Psoas muscle (tissue), 8 donors: ENCODE data around the gene ADGRD1. TPM values are rescaled to one million over a fixed set of nuclear protein-coding genes. Genes with fewer than 3 reads are reported as not detected.

ENCODE experiments used
- ATAC-seq, 4 donors: fragments of 200-7000 bp; cut with Tn5 transposase; one replicate each; pipeline ENCODE4 v1.9.1; 2020; ENCODE audit warnings: moderate library complexity in 3 of 4, mild to moderate bottlenecking in 2 of 4
- DNase-seq, 2 donors: peaks; one replicate each; pipeline ENCODE4 v3.0.0-alpha.2; 2020
- H3K27ac ChIP-seq: fragments of 200-600 bp; one replicate; pipeline ENCODE4 v1.8.0; 2022
- H3K27me3 ChIP-seq, 3 donors: fragments of 200-600 bp in 1 of 3; one replicate each; pipeline versions ENCODE4 v1.6.1 to v1.8.0; 2013 to 2022; ENCODE audit warnings: low read length in 2 of 3, mild to moderate bottlenecking in 2 of 3, moderate library complexity in 1 of 3; ENCODE audit not compliant: insufficient read depth in 3 of 3
- H3K36me3 ChIP-seq, 2 donors: fragments of 200-600 bp in 1 of 2; one replicate each; pipeline versions ENCODE4 v1.6.1 to v1.8.0; 2013 to 2022; ENCODE audit warnings: low read depth in 1 of 2, mild to moderate bottlenecking in 1 of 2, moderate library complexity in 1 of 2; ENCODE audit not compliant: insufficient read depth in 1 of 2
- H3K4me1 ChIP-seq: fragments of 200-600 bp; one replicate; pipeline ENCODE4 v1.8.0; 2022
- H3K4me3 ChIP-seq: fragments of 200-600 bp; one replicate; pipeline ENCODE4 v1.8.0; 2022; ENCODE audit warnings: mild to moderate bottlenecking
- H3K9me3 ChIP-seq: fragments of 200-600 bp; one replicate; pipeline ENCODE4 v1.8.0; 2022
- WGBS, 3 donors: extraction: QIAGEN DNeasy Blood & Tissue Kit; methylation state at CpG; one replicate each; pipeline versions ENCODE4 v1.1.6 to v1.1.7; 2013; 5-methylcytosine and 5-hydroxymethylcytosine counted together
- intact Hi-C, 2 donors: fragments of 100-400 bp; cut with DNase I; formaldehyde crosslinking; loops; one replicate each; pipeline versions ENCODE4 v1.11.0 to v1.14.2; 2022
- polyA plus RNA-seq, 3 donors: library from polyadenylated mRNA; stranded (reverse); fragments of 200-250 nt; gene quantifications; one replicate each; pipeline ENCODE4 v1.2.3, GENCODE V29; 2013
- total RNA-seq, 4 donors: library from RNA; stranded (reverse); fragmentation: NEBNext Ultra II Directional in 2 of 4; extraction: Animal tissue kit (Norgen Biotek cat#: 25700) in 2 of 4; gene quantifications; one replicate each; pipeline versions ENCODE4 v1.2.1 to v1.2.4, GENCODE V29; 2021 to 2023
- TF ChIP-seq, protein P1 (sequence below): fragments of 200-600 bp; IDR thresholded peaks from one replicate; pipeline ENCODE4 v1.8.0; 2022; ENCODE audit warnings: antibody characterized with exemption
- donor health status: healthy with polysubstance abuse.
- donor health status: DM: no; HTN: no; CAD: no; lungs with moderate emphysema.
- donor health status: Bipolar disorder and iron deficiency.
- donor health status: healthy.
- donor health status: DM: yes; HTN: yes; CAD: no.
- donor health status: DM: no; HTN: no; CAD: no.
- donor health status: DM: no; HTN: no; CAD: no.
- donor health status: DM: yes; HTN: yes; CAD: no.

The ADGRD1 gene
- total and polyA plus RNA-seq, 7 donors, result 2.1 to 11.6 (median 3.6) TPM

DNA sequence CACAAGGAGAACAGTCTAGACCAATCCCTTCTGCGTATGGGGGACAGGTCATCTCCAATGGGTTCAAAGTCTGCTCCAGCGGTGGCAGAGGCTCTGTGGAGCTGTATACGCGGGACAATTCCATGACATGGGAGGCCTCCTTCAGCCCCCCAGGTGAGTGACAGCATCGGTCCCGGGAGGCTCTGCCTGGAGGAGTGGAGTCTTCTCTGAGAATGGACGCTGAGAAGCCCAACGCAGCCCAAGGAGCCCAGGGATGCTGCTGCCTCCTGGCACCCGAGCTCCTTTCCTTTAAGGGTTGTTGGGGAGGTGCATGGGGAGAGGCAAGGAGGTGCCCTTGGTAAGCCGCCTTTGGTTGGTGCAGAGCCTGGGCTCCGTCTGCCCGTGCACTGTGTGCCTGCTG lies 28.2 kb downstream of the ADGRD1 start:
- Histone ChIP-seq H3K27ac (no peak overlapping the region), H3K27me3 (no peaks in the 10 kb centered on the region), H3K36me3 (no peaks in the 10 kb centered on the region), H3K4me1 (no peaks in the 10 kb centered on the region), H3K9me3 (no peaks in the 10 kb centered on the region), H3K4me3 (no peak overlapping the region)
- no peak for ATAC-seq
- TF ChIP-seq, protein P1, sequence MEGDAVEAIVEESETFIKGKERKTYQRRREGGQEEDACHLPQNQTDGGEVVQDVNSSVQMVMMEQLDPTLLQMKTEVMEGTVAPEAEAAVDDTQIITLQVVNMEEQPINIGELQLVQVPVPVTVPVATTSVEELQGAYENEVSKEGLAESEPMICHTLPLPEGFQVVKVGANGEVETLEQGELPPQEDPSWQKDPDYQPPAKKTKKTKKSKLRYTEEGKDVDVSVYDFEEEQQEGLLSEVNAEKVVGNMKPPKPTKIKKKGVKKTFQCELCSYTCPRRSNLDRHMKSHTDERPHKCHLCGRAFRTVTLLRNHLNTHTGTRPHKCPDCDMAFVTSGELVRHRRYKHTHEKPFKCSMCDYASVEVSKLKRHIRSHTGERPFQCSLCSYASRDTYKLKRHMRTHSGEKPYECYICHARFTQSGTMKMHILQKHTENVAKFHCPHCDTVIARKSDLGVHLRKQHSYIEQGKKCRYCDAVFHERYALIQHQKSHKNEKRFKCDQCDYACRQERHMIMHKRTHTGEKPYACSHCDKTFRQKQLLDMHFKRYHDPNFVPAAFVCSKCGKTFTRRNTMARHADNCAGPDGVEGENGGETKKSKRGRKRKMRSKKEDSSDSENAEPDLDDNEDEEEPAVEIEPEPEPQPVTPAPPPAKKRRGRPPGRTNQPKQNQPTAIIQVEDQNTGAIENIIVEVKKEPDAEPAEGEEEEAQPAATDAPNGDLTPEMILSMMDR, result no peak
- WGBS, 3 donors, result 89 to 93% (median 93%) methylated on average over 12 of the region's 12 CpGs
- intact Hi-C loops, result no loop called here
- DNase-seq, result no peak

DNA sequence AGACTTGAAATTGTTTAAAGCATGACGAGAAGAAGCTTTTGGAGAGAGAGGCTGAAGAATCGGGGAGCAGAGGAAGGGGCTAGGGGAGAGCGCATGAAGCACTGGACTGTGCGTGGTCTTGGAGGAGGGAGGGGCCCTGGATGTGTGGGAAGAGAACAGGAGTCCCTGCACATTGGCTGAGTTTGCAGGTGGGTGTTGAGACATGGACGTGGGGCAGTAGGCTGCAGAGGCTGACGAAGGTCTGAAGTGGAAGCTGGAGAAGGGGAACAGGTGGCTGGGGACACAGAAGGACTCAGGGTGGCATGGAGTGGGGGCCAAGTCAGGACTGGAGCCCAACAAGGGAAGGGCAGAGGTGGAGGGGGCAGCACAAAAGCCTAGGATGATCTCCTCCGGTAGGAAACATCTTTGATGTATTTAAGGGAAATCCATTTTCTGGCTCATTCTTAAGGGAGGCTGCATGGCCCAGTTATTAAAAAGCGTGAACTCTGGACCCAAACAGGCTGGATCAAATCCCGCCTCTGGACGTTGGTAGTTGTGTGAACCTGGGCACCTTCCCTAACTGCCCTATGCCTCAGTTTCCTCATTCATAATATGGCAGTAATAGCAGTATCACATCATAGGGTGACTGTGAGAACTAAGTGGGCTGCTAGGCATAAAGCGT lies 29.0 kb downstream of the ADGRD1 start:
- 62 to 64% (median 63%) methylated on average over 11 of the region's 11 CpGs for WGBS, 3 donors
- Histone ChIP-seq H3K36me3 (no peaks in the 10 kb centered on the region), H3K9me3 (no peaks in the 10 kb centered on the region), H3K4me1 (no peaks in the 10 kb centered on the region), H3K27ac (no peak overlapping the region), H3K27me3 (no peaks in the 10 kb centered on the region), H3K4me3 (no peak overlapping the region)
- intact Hi-C loops, result no loop called here
- no peak for DNase-seq
- TF ChIP-seq, protein P1, result no peak
- ATAC-seq, result no peak

DNA sequence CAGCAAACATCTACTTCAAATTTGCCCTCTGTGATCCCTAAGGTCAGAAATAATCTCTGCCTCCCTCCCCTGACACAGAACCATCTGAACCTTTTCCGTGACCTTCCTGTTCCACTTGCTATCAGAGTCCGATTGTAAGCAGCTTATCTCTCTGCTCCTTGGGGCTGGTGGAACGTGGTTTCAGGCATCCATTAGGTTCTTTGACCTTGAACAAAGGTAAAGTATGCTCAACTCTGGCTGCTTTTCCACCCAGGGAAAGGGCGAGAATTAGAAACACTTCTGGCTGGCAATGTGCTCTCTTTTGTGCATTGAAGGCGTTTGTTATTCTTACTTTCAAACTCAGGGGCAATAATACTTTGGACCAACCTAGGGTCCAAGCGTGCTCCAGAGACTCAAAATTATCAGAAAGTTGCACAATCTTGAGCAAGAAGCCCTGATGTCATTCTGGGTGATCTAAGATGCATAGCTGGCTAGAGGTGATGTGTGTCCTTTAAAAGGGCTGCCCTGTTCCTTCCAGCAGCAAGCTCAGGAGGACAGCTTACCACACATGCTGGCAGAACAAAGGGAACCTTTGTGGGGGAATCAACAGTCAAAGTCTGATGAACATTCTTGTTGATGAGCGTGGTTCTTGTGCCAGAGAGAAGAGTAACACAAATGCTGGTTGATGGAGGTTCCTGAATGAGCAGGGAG lies 29.8 kb downstream of the ADGRD1 start:
- DNase-seq, result no peak
- Histone ChIP-seq H3K36me3 (no peaks in the 10 kb centered on the region), H3K4me1 (no peaks in the 10 kb centered on the region), H3K4me3 (no peak overlapping the region), H3K27ac (no peak overlapping the region), H3K27me3 (no peaks in the 10 kb centered on the region), H3K9me3 (no peaks in the 10 kb centered on the region)
- whole genome bisulfite sequencing, 3 donors, result 62 to 64% (median 63%) methylated on average over 7 of the region's 7 CpGs
- TF ChIP-seq, protein P1, result no peak
- peak in 3 of 4 donors; percentile 27 to 73 (median 61) for ATAC-seq
- intact Hi-C loops, result no loop called here

DNA sequence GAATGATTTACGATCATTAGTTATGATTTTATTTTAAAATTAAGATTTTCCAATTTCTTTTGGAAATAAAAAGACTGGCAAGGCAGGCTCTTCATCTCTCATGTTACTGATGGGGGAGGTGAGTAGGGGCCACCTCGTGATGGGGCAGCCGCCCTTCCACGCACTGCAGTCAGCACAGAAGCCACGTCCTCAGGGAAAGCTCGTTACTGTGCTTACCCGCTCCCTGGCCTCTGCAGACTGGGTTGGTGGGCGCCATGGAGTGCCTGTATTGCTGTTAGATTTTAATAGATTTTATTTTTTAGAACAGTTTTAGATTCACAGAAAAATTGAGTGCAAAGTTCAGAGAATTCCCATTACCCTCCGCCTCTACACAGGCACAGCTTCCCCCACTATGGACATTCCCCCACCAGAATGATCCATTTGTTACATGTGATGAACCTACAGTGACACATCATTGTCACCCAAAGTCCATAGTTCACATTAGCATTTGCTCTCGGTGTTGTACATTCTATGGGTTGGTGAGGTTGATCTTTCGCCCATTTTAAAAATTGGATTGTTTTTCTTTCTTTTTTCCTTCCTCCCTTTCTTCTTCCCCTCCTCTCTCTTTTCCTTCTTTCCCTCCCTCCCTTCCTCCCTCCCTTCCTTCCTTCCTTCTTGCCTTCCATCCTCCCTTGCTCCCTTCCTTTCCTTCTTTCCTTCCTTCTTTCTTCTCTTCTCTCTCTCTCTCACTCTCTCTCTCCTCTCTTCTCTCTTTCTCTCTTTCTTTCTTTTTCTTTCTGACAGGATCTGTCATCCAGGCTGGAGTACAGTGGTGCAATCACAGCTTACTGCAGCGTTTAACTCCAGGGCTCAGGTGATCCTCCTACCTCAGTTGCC lies 30.7 kb downstream of the ADGRD1 start:
- intact Hi-C loops, result no loop called here
- no peaks in the 10 kb centered on the region for H3K27me3 ChIP-seq
- TF ChIP-seq, protein P1, result no peak
- H3K27ac ChIP-seq, result no peak overlapping the region
- ATAC-seq, result no peak
- WGBS, 3 donors, result 84 to 90% (median 90%) methylated on average over 12 of the region's 12 CpGs
- no peaks in the 10 kb centered on the region for H3K4me1 ChIP-seq
- DNase-seq, result no peak
- no peak overlapping the region for H3K4me3 ChIP-seq
- H3K36me3 ChIP-seq, result no peaks in the 10 kb centered on the region
- no peaks in the 10 kb centered on the region for H3K9me3 ChIP-seq
